ENCODE results near the gene DCTD. TPM values are rescaled to one million over a fixed set of nuclear protein-coding genes. Genes with fewer than 3 reads are reported as not detected.

The DCTD gene
- total RNA-seq, 2 donors from 2014 or later, result 49.8 to 63.8 TPM

DNA sequence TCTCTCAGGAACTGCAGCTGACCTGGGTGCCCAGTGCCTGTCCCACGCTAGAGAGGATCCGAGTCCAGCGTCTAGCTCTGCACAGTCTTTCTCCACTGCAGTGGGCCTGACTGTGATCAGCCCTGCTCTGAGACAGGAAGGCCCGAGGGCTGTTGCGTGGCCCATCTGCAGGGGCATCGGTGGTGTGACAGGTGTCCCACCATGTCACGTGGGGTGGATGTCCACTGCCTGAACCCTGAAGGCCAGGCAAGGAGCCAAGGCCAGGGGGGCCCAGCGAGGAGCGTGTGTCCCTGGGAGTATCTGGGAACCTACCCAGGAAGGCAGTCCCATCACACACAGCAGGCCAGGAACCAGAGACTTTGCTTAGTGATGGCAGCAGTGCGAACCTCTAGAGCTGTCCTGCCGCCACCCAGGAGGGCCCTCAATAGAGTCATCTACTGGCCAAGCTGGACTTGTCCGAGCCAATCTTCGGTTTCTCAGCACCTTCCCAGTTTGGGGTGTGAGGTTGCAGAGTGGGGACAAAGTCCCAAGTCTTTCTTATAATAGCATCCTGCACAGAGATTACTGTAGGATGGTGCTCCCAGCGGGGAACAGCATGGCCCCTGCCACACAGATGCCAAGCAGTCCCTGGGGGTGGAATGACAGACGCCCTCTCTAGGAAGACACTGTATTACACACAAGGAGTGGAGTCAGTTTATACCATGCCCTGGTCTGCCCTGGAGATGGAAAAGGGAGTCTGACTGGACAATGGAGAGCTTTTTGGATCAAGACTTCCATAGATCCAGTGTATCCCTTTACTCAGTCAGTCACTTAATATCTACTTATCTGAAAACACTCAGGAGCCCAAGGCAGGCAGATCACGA lies 38.3 kb downstream of the DCTD start:
- intact Hi-C loops (cut with DNase I), result no loop called here
- ATAC-seq (no peak), DNase-seq (no peak)

DNA sequence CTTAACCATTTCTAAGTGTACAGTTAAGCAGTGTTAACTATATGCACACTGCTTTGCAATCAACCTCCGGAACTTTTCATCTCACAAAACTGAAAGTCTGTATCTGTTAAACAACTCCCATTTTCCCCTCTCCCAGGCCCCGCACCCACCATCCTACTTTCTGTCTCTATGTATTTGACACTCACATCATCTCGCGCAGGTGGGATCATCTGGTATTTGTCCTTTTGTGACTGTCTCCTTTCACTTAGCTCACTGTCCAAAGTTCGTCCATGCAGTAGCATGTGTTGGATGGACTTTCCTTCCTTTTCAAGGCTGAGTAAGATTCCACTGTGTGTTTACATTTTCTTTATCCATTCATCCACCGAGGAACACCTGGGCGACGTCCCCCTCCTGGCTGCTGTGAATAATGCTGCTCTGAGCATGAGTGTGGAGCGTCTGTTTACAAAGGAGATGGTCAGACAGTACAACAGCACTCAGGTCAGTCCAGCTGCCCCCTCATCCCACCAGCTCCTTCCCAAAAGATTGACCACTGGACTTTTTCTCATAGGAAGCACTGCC lies 39.8 kb downstream of the DCTD start:
- ATAC-seq, result no peak
- no peak for DNase-seq
- intact Hi-C loops (cut with DNase I), result no loop called here

DNA sequence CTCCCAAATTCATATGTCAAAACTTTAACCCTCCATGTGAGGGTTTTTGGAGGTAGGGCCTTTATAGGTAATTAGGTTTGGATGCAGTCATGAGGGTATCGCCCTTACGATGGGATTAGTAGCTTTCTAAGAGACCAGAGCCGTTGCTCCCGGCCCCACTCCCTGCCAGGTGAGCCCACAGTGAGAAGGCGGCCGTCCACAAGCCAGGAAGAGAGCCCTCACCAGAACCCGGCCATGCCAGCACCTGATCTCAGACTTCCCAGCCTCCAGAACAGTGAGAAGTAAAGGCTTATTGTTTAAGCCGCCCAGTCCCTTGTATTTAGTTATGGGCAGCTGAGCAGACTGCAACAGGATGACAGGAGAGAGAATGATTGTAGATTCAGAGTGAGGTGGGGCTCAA lies 40.8 kb downstream of the DCTD start:
- intact Hi-C loops (cut with DNase I), result no loop called here
- ATAC-seq (no peak), DNase-seq (no peak)

- ATAC-seq (no peak), DNase-seq (no peak)
- intact Hi-C loops (cut with DNase I), result no loop called here
Observed at GRCh38 chr4:182875453-182876405, 41.5 kb downstream of the DCTD start.

DNA sequence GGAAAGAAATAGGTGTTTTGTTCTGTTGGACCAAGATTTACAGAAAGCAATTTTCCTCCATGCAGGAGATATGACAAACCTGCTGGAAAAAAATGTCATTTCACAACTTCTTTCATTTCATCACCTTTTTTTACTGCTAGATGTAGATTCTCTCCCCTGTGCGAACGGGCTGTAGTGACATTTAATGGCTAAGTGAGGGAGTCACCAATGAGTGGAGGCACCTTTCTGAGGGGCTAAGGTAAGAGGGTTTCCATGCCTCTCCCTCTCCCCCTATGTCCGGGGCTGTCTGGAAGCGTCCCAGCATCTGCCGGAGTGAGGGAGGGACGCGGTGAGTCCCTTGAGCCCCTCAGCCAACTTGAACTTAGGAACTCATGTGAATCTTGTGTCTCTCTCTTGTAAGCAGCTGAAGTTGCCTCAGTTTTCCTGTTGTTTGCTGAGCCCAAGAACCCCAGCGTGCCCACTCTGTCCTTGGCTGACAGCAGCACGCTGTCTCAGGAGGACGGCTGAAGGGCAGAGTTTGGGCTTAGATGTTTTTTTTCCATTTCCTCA lies 42.3 kb downstream of the DCTD start:
- DNase-seq (no peak), ATAC-seq (no peak)
- intact Hi-C loops (cut with DNase I), result no loop called here

- DNase-seq (no peak), ATAC-seq (no peak)
- intact Hi-C loops (cut with DNase I), result no loop called here
Observed at GRCh38 chr4:182874304-182874751, 42.9 kb downstream of the DCTD start.

GRCh38 chr4:182873726-182874125 lies 43.5 kb downstream of the DCTD start:
- DNase-seq (no peak), ATAC-seq (no peak)
- intact Hi-C loops (cut with DNase I), result no loop called here

GRCh38 chr4:182873289-182873688 lies 43.9 kb downstream of the DCTD start:
- intact Hi-C loops (cut with DNase I), result no loop called here
- DNase-seq, result no peak
- no peak for ATAC-seq

GRCh38 chr4:182872886-182873285 lies 44.3 kb downstream of the DCTD start:
- no peak for DNase-seq
- intact Hi-C loops (cut with DNase I), result no loop called here
- no peak for ATAC-seq

DNA sequence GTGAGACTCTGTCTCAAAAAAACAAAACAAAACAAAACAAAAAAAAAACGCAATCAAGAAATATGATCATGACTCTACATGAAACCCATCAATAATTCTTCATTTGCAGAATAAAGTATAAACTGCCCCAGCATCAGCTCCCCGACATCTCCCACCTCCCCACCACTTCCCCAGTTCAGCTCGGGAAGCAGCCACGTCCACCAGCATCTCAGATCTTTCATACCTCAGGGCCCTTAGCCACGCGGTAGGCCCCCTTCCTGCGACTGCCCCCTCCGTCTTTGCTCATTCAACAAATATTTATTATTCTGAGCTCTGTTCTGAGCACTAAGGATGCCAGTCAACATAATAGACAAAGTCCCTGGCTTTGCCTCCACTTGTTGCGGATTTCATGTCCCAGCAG lies 45.6 kb downstream of the DCTD start:
- ATAC-seq (no peak), DNase-seq (no peak)
- intact Hi-C loops (cut with DNase I), result no loop called here

- ATAC-seq (no peak), DNase-seq (no peak)
- intact Hi-C loops (cut with DNase I), result no loop called here
Observed at GRCh38 chr4:182869697-182870096, 47.5 kb downstream of the DCTD start.

DNA sequence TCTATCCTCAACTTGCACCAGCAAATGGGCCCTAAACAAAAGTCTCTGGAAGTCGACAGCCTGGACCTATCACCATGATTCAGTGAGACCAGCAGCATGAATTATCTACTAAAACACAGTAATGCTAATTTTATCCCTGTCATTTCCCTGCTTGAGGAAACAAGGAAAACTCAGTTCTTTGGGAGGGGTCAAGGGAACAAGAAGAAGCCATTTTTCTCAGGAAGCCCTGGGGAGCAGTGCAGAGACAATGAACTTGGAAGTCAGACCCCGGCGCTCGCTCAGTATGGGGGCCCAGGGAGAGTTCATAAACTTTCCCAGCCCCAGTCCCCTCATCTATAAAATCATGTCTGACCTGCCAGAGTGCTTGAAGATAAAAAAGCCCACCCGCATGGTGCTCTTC lies 50.4 kb downstream of the DCTD start:
- no peak for DNase-seq
- intact Hi-C loops (cut with DNase I), result no loop called here
- no peak for ATAC-seq

DNA sequence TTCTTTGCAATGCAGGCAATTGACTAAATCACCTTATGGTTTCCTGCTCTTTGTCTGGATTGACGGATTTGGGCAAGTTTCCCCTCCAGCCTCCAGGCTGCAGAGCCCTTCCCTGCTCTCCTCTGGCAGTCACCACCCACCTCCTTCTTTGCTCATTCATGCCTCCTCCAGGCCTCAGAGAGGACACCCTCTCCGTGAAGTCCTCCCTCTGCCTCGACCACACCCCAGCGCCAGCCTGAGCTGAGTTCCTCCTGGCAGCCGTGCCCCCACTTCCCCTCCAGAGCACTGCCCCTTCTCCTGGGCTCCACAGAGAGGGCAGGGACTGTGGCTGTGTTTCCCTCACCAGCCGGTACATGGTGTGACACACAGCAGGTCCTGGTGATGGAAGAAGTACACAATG lies 53.7 kb downstream of the DCTD start:
- no peak for DNase-seq
- no peak for ATAC-seq
- intact Hi-C loops (cut with DNase I), result no loop called here

DNA sequence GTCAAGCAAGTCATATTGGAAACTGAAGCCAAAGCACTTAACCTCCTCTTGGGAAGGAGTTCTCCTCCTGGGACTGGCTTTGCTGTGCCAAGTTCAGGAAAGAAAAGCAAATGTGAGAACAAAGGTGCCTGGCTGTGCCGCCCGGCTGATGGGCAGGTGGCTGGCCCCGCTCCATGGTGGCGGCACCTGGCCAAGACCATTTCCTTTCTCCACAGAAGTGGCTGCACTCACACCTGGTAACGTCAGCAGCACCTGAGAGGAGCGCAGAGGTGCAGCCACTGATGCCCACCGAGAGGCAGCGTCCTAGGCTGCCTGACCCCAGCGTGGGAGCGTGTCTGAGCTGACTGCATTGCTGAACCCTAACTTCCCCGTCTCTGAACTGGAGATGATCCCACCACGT lies 54.3 kb downstream of the DCTD start:
- ATAC-seq (peak; percentile 15 to 37), DNase-seq (no peak)
- intact Hi-C loops (cut with DNase I), result no loop called here

DNA sequence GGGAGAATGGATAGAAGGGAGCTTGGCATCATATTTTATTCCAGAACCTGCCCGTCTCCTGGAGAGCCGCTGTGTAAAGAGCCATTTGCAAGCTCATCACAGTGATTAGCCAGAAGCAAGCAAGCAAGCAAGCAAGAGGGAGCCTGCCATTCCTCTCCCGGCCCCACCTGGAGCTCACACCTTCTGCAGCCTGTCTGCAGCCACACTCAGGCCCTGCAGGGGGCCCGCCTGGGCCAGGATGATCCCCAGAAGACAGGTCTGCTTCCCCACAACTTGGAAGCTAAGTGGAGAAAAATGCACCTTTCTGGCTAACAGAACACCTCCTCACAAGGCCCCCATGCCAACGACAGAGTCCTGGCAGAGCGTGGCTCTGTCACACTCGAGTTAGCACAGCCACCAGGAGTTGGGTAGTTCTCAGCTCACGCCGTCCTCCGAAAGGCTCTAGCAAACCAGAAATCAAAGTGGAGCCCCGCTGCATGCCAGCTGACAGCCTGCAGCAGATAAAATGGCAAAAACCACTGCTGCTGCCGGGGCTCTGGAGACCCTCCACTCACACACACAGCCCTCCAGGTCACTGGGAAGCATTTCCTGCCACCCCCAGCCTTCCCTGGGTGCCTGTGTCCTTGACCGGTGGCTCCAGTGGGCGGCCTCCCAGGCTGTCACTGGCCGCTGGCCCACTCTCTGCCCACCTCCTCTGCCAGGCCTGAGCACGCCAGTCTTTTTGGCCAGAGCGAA lies 54.9 kb downstream of the DCTD start:
- no peak for DNase-seq

DNA sequence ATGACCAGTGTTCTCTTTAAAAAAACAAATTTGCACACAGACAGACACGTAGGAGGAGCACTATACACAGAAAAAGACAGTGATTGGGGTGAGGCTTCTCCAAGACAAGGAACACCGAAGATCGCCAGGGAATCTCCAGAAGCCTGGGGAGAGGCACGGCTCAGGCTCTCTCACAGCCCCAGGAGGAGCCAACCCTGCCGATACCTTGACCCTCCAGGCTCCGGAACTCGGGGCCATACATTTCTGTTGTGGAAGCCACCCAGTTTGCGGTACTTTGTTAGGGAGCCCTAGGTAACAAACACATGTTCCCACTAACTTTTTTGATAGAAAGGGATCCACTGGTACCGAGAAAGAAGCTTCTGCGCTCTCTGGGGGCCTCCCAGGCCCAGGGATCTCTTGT lies 55.8 kb downstream of the DCTD start:
- DNase-seq (no peak), ATAC-seq (no peak)
- intact Hi-C loops (cut with DNase I), result no loop called here

More for the DNA sequence above, 54.9 kb downstream of the DCTD start:
- intact Hi-C loops (cut with DNase I), result no loop called here
- ATAC-seq, result peak in 1 of 2 donors; percentile 21

DNA sequence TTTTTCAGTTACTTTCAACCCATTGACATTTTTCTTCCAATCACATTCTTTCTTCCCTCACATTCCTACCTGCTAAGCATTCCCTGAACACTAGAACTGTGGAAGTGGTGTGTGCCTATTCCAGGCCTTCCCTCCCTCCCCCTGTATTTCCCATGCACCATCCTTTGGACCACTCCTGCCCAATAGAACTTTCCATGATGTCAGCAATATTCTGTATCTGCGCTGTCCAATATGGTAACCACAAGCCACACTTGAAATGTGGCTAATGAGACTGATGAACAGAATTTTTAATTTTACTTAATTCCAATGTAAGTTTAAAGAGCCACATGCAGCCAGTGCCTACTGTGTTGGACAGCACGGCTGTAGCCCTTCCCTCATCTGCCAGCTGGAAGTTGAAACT lies 57.5 kb downstream of the DCTD start:
- ATAC-seq (no peak), DNase-seq (no peak)
- intact Hi-C loops (cut with DNase I), result no loop called here

GRCh38 chr4:182858711-182859110 lies 58.5 kb downstream of the DCTD start:
- DNase-seq, result no peak
- no peak for ATAC-seq
- intact Hi-C loops (cut with DNase I), result no loop called here

DNA sequence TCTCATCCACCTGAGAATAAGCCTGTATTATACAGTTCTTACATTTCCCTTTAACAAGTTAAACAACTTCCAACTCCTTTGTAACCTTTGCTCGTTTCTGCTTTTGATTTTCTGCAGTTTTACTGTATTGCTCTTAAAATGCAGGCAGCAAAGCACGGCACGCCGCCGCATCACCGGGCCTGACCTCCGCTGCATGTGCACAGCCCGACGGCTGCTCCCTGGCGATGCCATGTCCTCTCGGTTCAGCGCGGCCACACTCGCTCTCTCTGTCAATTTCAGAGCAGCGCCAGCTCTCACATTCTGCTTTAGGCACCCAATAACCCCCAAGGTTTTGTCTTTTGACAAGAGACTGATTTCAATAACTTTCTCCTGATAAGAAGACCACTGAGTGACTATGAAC lies 60.3 kb downstream of the DCTD start:
- DNase-seq (no peak), ATAC-seq (no peak)
- intact Hi-C loops (cut with DNase I), result no loop called here

Data from left cardiac atrium (tissue), 4 donors.